OCI-LY7 (cell line): Measurements from ENCODE around the gene VWA8. TPM values are rescaled to one million over a fixed set of nuclear protein-coding genes. Genes with fewer than 3 reads are reported as not detected.

Experiments used
- BruUV-seq: library from RNA; stranded (reverse); fragments of 400-500 nt; replicated peaks from 2 replicates; lab custom pipeline; 2021; lab: Mats Ljungman, UMichigan
- CTCF ChIA-PET: fragments of 300-600 bp; sonication (Branson Sonifier 250); formaldehyde crosslinking; loops from one replicate; lab custom pipeline; 2022; ENCODE audit warnings: antibody characterized with exemption; ENCODE audit not compliant: unreplicated experiment; lab: Charles Lee
- POLR2A ChIA-PET: fragments of 300-600 bp; sonication (Branson Sonifier 250); formaldehyde crosslinking; loops from one replicate; lab custom pipeline; 2022; ENCODE audit warnings: antibody characterized with exemption; lab: Charles Lee
- DNase-seq: peaks from one replicate; pipeline ENCODE4 v3.0.0-alpha.2; 2015; ENCODE audit warnings: low spot score
- H2AFZ ChIP-seq: fragments of 200-600 bp; sonication (generic), shearing (Covaris generic); 2 replicates; pipeline ENCODE4 v1.6.1; 2014; ENCODE audit warnings: mild to moderate bottlenecking, antibody characterized with exemption, low read length, moderate library complexity
- H3K27ac ChIP-seq: fragments of 200-600 bp; sonication (generic); 2 replicates; pipeline ENCODE4 v1.5.1; 2014; ENCODE audit warnings: mixed run types, low read depth, mild to moderate bottlenecking, moderate library complexity, low read length, inconsistent platforms; ENCODE audit not compliant: poor library complexity, severe bottlenecking
- H3K36me3 ChIP-seq: fragments of 200-600 bp; sonication (generic); 2 replicates; pipeline ENCODE4 v1.6.1; 2014; ENCODE audit warnings: mild to moderate bottlenecking, antibody characterized with exemption, low read length, moderate library complexity, mixed read lengths; ENCODE audit not compliant: insufficient read depth
- H3K4me1 ChIP-seq: fragments of 200-600 bp; sonication (generic); 2 replicates; pipeline ENCODE4 v1.5.1; 2014; ENCODE audit warnings: mild to moderate bottlenecking, low read length; ENCODE audit not compliant: insufficient read depth, poor library complexity, severe bottlenecking
- H3K4me2 ChIP-seq: fragments of 200-600 bp; sonication (generic); 2 replicates; pipeline ENCODE4 v1.6.1; 2014; ENCODE audit warnings: mild to moderate bottlenecking, low read length
- H3K4me3 ChIP-seq: fragments of 200-600 bp; sonication (generic); 2 replicates; pipeline ENCODE4 v1.5.1; 2014; ENCODE audit warnings: mild to moderate bottlenecking, low read depth, low read length; ENCODE audit not compliant: poor library complexity, severe bottlenecking
- H3K79me2 ChIP-seq: fragments of 200-600 bp; sonication (generic); 2 replicates; pipeline ENCODE4 v1.6.1; 2016; ENCODE audit warnings: low read depth, mild to moderate bottlenecking, low read length, moderate library complexity, mixed read lengths; ENCODE audit not compliant: insufficient read depth
- H3K9me2 ChIP-seq: fragments of 200-600 bp; sonication (generic); 2 replicates; pipeline ENCODE4 v1.6.1; 2016; ENCODE audit warnings: mild to moderate bottlenecking, low read length, mixed read lengths; ENCODE audit not compliant: insufficient read depth
- H3K9me3 ChIP-seq: fragments of 200-600 bp; sonication (generic); 2 replicates; pipeline ENCODE4 v1.6.1; 2014; ENCODE audit warnings: mild to moderate bottlenecking, mixed run types, low read length, mixed read lengths
- H4K20me1 ChIP-seq: fragments of 200-600 bp; sonication (generic); 2 replicates; pipeline ENCODE4 v1.6.1; 2014; ENCODE audit warnings: mild to moderate bottlenecking, antibody characterized with exemption, low read length, moderate library complexity, mixed read lengths; ENCODE audit not compliant: insufficient read depth
- intact Hi-C: fragments of 100-400 bp; cut with micrococcal nuclease; formaldehyde crosslinking; loops from one replicate; pipeline ENCODE4 v1.10.0; 2022; ENCODE audit not compliant: unreplicated experiment
- microRNA-seq: library from miRNA; unstranded; fragments of <30 nt; microRNA quantifications from one replicate; pipeline ENCODE4 v1.2.0, GENCODE V29; 2022; ENCODE audit warnings: borderline replicate concordance
- small RNA-seq: library from RNA; depleted of rRNA; stranded (forward); fragments of <200 nt; gene quantifications from one replicate; pipeline ENCODE3, GENCODE V24; 2014
- total RNA-seq, 2 experiments: library from RNA; depleted of rRNA in 1 of 2; stranded (reverse); fragments of >200 nt in 1 of 2; shearing (Covaris generic) in 1 of 2; gene quantifications; 2 replicates each; pipeline ENCODE4 v1.2.3, GENCODE V29; 2014 to 2022
- TF ChIP-seq, protein P1 (sequence below): fragments of 200-600 bp; sonication (generic); conservative IDR thresholded peaks from 2 replicates; pipeline ENCODE4 v1.5.1; 2014; ENCODE audit warnings: mild to moderate bottlenecking, antibody characterized with exemption, low read length, moderate library complexity, mixed read lengths

VWA8 gene
- total RNA-seq, 2 experiments from 2014 or later: 26.4 to 31.5 TPM

DNA sequence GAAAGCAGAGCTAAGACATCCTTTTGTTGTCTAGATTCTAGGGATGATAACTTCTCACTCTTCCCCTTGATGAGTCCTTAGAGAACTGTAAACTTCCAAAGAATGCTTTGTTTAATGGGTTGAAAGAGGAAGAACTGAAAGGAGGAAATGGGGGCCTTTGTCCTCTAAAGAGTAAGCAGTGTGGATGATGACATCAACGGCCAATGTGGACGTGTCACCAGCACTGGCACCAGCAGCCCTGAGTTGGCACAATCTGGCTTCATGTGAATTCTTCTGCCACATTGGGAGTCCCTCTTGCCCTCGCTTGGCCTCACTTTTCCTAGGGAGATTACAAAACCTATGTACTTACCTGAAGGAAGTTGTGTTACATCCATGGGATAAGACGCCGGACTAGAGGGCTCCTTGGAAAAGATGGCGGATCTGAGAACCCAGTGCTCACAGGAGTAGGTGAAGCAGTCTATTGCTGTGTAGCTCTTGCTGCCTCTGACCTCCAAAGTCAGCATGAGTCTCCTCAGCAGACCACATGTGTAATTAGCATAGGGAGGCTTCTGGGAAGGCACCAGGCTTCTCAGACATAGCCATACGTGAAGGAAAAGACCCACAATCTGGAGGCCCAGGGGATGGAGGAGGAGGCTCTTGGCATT, 440.8 kb downstream of the VWA8 start:
- no peak overlapping the region for H3K4me2 ChIP-seq
- H3K9me2 ChIP-seq: no peaks in the 10 kb centered on the region
- POLR2A ChIA-PET: interaction anchor here (0.6 to 1.0 kb wide), 4 partner anchors 12 to 132 kb away, joined by 3 read pairs; no protein-coding TSS in a partner anchor
- H3K27ac ChIP-seq: no peak overlapping the region
- no peaks in the 10 kb centered on the region for H3K79me2 ChIP-seq
- DNase-seq: no peak
- CTCF ChIA-PET: no interaction called here
- H3K36me3 ChIP-seq: no peaks in the 10 kb centered on the region; the same call in 1 of the 2 replicates
- H2AFZ ChIP-seq: peak overlapping the region; percentile 40; the same call in 1 of the 2 replicates
- peaks cover 14% of the 10 kb centered on the region; the same call in 1 of the 2 replicates for H3K9me3 ChIP-seq
- H3K4me1 ChIP-seq: peaks cover 19% of the 10 kb centered on the region
- no TSS peak for BruUV-seq
- intact Hi-C loops: no loop called here
- TF ChIP-seq, protein P1, sequence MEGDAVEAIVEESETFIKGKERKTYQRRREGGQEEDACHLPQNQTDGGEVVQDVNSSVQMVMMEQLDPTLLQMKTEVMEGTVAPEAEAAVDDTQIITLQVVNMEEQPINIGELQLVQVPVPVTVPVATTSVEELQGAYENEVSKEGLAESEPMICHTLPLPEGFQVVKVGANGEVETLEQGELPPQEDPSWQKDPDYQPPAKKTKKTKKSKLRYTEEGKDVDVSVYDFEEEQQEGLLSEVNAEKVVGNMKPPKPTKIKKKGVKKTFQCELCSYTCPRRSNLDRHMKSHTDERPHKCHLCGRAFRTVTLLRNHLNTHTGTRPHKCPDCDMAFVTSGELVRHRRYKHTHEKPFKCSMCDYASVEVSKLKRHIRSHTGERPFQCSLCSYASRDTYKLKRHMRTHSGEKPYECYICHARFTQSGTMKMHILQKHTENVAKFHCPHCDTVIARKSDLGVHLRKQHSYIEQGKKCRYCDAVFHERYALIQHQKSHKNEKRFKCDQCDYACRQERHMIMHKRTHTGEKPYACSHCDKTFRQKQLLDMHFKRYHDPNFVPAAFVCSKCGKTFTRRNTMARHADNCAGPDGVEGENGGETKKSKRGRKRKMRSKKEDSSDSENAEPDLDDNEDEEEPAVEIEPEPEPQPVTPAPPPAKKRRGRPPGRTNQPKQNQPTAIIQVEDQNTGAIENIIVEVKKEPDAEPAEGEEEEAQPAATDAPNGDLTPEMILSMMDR: no peak
- H3K4me3 ChIP-seq: no peak overlapping the region
- no peaks in the 10 kb centered on the region for H4K20me1 ChIP-seq

Small RNA genes within 50 kb of the gene (microRNA-seq; reads per million reads assigned to microRNA genes)
- not detected for gene MIR5006

Small RNA genes within 50 kb of the gene (small RNA-seq; reads per million reads assigned to genes)
- gene RN7SL515P (not detected), gene RNU6-74P (not detected), gene RPS28P8 (not detected)

Other genes starting within 250 kb of the VWA8 start
- 6.2 and 6.3 TPM in 2 replicates for gene DGKH, start 87.5 kb upstream of the VWA8 start, total RNA-seq (2014; rRNA removed; shearing (Covaris generic))
- gene DGKH, start 87.5 kb upstream of the VWA8 start, total RNA-seq (2022): 16.1 and 18.4 TPM in 2 replicates